GM12872 (cell line): ENCODE results near the gene LRMDA.

ENCODE experiments used
- TF ChIP-seq, protein P1 (sequence below): IDR thresholded peaks from 3 replicates; pipeline ENCODE4 v1.5.1; 2011; ENCODE audit warnings: low read depth, mild to moderate bottlenecking, low read length, moderate library complexity; ENCODE audit not compliant: insufficient read depth

LRMDA gene

GRCh38 chr10:75431180-75432111, at the start of gene LRMDA:
LRMDA (plus strand) TSS chr10:75431624.
- TF ChIP-seq, protein P1, sequence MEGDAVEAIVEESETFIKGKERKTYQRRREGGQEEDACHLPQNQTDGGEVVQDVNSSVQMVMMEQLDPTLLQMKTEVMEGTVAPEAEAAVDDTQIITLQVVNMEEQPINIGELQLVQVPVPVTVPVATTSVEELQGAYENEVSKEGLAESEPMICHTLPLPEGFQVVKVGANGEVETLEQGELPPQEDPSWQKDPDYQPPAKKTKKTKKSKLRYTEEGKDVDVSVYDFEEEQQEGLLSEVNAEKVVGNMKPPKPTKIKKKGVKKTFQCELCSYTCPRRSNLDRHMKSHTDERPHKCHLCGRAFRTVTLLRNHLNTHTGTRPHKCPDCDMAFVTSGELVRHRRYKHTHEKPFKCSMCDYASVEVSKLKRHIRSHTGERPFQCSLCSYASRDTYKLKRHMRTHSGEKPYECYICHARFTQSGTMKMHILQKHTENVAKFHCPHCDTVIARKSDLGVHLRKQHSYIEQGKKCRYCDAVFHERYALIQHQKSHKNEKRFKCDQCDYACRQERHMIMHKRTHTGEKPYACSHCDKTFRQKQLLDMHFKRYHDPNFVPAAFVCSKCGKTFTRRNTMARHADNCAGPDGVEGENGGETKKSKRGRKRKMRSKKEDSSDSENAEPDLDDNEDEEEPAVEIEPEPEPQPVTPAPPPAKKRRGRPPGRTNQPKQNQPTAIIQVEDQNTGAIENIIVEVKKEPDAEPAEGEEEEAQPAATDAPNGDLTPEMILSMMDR = no peak

GRCh38 chr10:75386128-75386527, 45.3 kb upstream of the LRMDA start:
- TF ChIP-seq, protein P1 = no peak

DNA sequence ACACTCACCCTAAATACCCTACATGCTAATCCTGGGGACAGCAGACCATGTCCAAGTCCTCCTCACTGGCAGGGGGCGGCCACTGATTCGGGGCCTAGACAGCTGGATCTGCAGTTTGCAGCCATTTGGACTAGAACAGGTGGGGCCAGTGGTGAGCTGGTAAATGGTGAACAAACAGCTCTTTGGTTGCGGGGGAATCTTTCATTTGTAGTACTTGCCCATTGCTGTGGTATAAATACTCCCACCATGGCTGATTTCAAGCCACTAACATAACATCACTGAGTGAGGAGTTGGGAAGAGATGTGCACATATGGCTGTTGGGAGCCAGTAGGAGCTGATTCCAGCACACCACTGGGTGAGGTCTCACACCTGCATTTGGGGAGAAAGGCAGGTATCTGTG, 43.3 kb upstream of the LRMDA start:
- TF ChIP-seq, protein P1 = no peak

- TF ChIP-seq, protein P1 = no peak
Observed at GRCh38 chr10:75390178-75390577, 41.2 kb upstream of the LRMDA start.

GRCh38 chr10:75392271-75392670, 39.2 kb upstream of the LRMDA start:
- TF ChIP-seq, protein P1 = no peak

GRCh38 chr10:75392744-75393143, 38.7 kb upstream of the LRMDA start:
- TF ChIP-seq, protein P1 = no peak

DNA sequence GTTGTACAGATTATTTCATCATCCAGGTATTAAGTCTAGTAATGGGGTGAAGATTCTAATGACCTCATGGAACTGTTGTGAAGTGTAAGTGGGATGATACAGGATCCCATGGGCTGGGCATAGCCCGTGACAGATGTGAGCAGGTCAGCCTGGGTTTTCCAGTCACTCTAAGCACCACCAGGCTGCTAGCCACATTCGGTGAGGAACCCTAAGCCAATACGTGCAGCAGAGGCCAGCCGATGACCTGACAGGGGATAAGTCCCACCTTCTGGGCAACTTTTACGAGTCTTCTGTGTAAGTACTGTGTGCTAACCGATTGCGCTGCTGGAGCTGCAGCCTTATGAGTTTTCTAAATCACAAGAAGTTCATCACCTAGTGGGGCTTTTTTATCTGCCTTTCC, 37.2 kb upstream of the LRMDA start:
- TF ChIP-seq, protein P1 = no peak
